Measurements from ENCODE around the gene LHB. TPM values are rescaled to one million over a fixed set of nuclear protein-coding genes. Genes with fewer than 3 reads are reported as not detected.

LHB gene
- total RNA-seq, 1 donor from 2014 or later, result not detected

GRCh38 chr19:49010453-49010852 is 6.4 kb downstream of the LHB start:
- no peak for DNase-seq

GRCh38 chr19:49009828-49010227 is 7.1 kb downstream of the LHB start:
- no peak for DNase-seq

GRCh38 chr19:49006905-49007304 is 10.0 kb downstream of the LHB start:
- DNase-seq, result no peak

- no peak for DNase-seq
These were observed 11.8 kb downstream of the LHB start for GRCh38 chr19:49004964-49005614.

GRCh38 chr19:49004133-49004532 is 12.8 kb downstream of the LHB start:
- no peak for DNase-seq

- no peak for DNase-seq
These were observed 17.2 kb downstream of the LHB start for GRCh38 chr19:48999481-49000325.

- no peak for DNase-seq
These were observed 18.9 kb downstream of the LHB start for GRCh38 chr19:48997972-48998371.

GRCh38 chr19:48994035-48994386 is 22.9 kb downstream of the LHB start:
- no peak for DNase-seq

GRCh38 chr19:48993175-48994034 is 23.5 kb downstream of the LHB start, which contains the start of the genes GYS1 and RUVBL2:
Gene GYS1 (minus strand): TSS chr19:48993309. CDS start chr19:48993112, 197 bp downstream.
Gene RUVBL2 (plus strand): TSS chr19:48993887. CDS start chr19:48993912, 25 bp downstream.
- peak; percentile 99 for DNase-seq

- DNase-seq, result no peak
These were observed 24.2 kb downstream of the LHB start for GRCh38 chr19:48992581-48993174.

GRCh38 chr19:48991873-48992580 is 24.9 kb downstream of the LHB start:
- DNase-seq, result peak; percentile 12

GRCh38 chr19:48991011-48991609 is 25.8 kb downstream of the LHB start:
- no peak for DNase-seq

- DNase-seq, result no peak
These were observed 26.5 kb downstream of the LHB start for GRCh38 chr19:48990400-48990799.

GRCh38 chr19:48989701-48990291 is 27.1 kb downstream of the LHB start:
- DNase-seq, result no peak

GRCh38 chr19:48988860-48989259 is 28.0 kb downstream of the LHB start:
- DNase-seq, result no peak

GRCh38 chr19:48988286-48988685 is 28.6 kb downstream of the LHB start:
- no peak for DNase-seq

GRCh38 chr19:48987323-48987722 is 29.6 kb downstream of the LHB start:
- DNase-seq, result no peak

- no peak for DNase-seq
These were observed 30.7 kb downstream of the LHB start for GRCh38 chr19:48986211-48986610.

GRCh38 chr19:48985711-48986110 is 31.2 kb downstream of the LHB start:
- no peak for DNase-seq

GRCh38 chr19:48982280-48982679 is 34.6 kb downstream of the LHB start:
- DNase-seq, result no peak

GRCh38 chr19:48977061-48977460 is 39.8 kb downstream of the LHB start:
- no peak for DNase-seq

All from occipital lobe (tissue), 2 donors.